ENCODE measurements around the gene ANAPC10. TPM values are rescaled to one million over a fixed set of nuclear protein-coding genes. Genes with fewer than 3 reads are reported as not detected.

Gene ANAPC10
- polyA plus RNA-seq, 1 of the 3 experiments (the other 2 are of a cell fraction): 19.1 TPM

DNA sequence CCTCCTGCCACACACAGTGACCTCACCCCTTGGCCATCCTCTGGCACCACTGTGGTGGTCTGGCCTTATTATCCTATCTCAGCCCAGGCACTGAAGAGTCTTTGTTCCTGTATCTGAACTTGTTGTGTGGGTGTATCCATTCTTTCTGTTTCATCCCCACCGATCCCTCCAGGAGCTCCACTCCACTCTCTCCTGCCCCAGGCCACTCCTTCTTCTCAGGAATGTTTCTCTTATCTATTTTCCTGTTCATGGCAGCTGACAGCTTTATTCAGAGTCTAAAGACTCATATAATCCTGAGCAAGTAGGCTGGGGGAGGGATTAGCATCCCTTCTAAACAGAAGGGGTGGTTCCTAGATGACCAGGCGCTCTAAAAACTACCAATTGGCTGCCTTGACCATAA is 150.0 kb downstream of the ANAPC10 start:
- H3K9ac ChIP-seq: no peak overlapping the region
- H3K4me2 ChIP-seq: no peak overlapping the region; the same call in 1 of the 2 replicates
- no peaks in the 10 kb centered on the region for H3K36me3 ChIP-seq (replicated peaks in 1 of 2; ENCODE audit: control insufficient read depth in 1 of 2, insufficient read depth in 2 of 2, low read length in 1 of 2)
- no peaks in the 10 kb centered on the region for H3K4me1 ChIP-seq (ENCODE audit: control insufficient read depth in 1 of 2, insufficient read depth in 2 of 2, low read depth in 1 of 2, low read length in 1 of 2)
- H3K27me3 ChIP-seq (ENCODE audit: insufficient read depth): no peaks in the 10 kb centered on the region
- no peaks in the 10 kb centered on the region for H3F3A ChIP-seq (replicated peaks; ENCODE audit: insufficient read depth)
- TF ChIP-seq FOSL2 (IDR thresholded peaks at IDR 0.05; ENCODE audit: borderline replicate concordance, low read depth) (no peak), EP300 (IDR thresholded peaks at IDR 0.05; ENCODE audit: borderline replicate concordance in 1 of 2, low read depth in 1 of 2, low read length in 1 of 2) (no peak), NFIC (IDR thresholded peaks at IDR 0.05; ENCODE audit: borderline replicate concordance) (no peak), GABPA (IDR thresholded peaks at IDR 0.05; ENCODE audit: low read depth) (no peak), MXI1 (IDR thresholded peaks at IDR 0.05; ENCODE audit: low read depth, low read length) (no peak), TAF1 (IDR thresholded peaks at IDR 0.05; ENCODE audit: borderline replicate concordance, low read depth, low read length) (no peak), CHD2 (IDR thresholded peaks at IDR 0.05; ENCODE audit: low read length, partially characterized antibody) (no peak)
- TF ChIP-seq, protein P1, sequence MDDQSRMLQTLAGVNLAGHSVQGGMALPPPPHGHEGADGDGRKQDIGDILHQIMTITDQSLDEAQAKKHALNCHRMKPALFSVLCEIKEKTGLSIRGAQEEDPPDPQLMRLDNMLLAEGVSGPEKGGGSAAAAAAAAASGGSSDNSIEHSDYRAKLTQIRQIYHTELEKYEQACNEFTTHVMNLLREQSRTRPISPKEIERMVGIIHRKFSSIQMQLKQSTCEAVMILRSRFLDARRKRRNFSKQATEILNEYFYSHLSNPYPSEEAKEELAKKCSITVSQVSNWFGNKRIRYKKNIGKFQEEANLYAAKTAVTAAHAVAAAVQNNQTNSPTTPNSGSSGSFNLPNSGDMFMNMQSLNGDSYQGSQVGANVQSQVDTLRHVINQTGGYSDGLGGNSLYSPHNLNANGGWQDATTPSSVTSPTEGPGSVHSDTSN (IDR thresholded peaks at IDR 0.05): no peak
- no peak overlapping the region; a peak in 1 of 4 replicates for H3K4me3 ChIP-seq (ENCODE audit: low read depth in 2 of 2, low read length in 1 of 2)
- DNase-seq: no peak
- no peak overlapping the region for H3K27ac ChIP-seq (ENCODE audit: low read depth in 2 of 2, low read length in 1 of 2)
- no peaks in the 10 kb centered on the region for H3K9me2 ChIP-seq
- ChIA-PET CTCF (interaction anchor here (1.0 kb wide), 1 partner anchor 42 kb away, joined by 3 read pairs; no protein-coding TSS in a partner anchor), POLR2A (no interaction called here)
- H2AFZ ChIP-seq (ENCODE audit: low read depth): no peak overlapping the region
- H3K79me2 ChIP-seq (ENCODE audit: insufficient read depth): no peaks in the 10 kb centered on the region
- no peaks in the 10 kb centered on the region for H4K20me1 ChIP-seq (ENCODE audit: insufficient read depth)
- H3K9me3 ChIP-seq: no peaks in the 10 kb centered on the region; the same call in 1 of the 2 replicates
- WGBS (ENCODE audit: low lambda C conversion rate): 10% methylated on average over 2 of the region's 2 CpGs

Other genes starting within 250 kb of the ANAPC10 start
- gene ABCE1, start 115 bp upstream of the ANAPC10 start, polyA plus RNA-seq (2012; rRNA removed): 48.3 and 51.8 TPM in 2 replicates
- gene OTUD4, start 82.4 kb upstream of the ANAPC10 start, polyA plus RNA-seq (2012; rRNA removed): 8.5 and 11.6 TPM in 2 replicates

Data from SK-N-SH (cell line).